Gastroesophageal sphincter (tissue), 3 donors: ENCODE results near the gene PSEN2.

Source experiments
- POLR2A ChIP-seq, 2 donors: fragments of 450-650 bp; IDR thresholded peaks; one replicate each; pipeline ENCODE4 v1.6.1; 2017; ENCODE audit warnings: antibody characterized with exemption in 2 of 2, mild to moderate bottlenecking in 2 of 2, moderate library complexity in 1 of 2
- TF ChIP-seq, protein P1 (sequence below), 4 experiments: fragments of 200-600 bp in 2 of 4; fragments of 450-650 bp in 2 of 4; sonication (generic) in 1 of 4; IDR thresholded peaks; one replicate each; pipeline ENCODE4 v1.5.1; 2017 to 2019; ENCODE audit warnings: antibody characterized with exemption in 4 of 4, mild to moderate bottlenecking in 2 of 4, moderate library complexity in 2 of 4

DNA sequence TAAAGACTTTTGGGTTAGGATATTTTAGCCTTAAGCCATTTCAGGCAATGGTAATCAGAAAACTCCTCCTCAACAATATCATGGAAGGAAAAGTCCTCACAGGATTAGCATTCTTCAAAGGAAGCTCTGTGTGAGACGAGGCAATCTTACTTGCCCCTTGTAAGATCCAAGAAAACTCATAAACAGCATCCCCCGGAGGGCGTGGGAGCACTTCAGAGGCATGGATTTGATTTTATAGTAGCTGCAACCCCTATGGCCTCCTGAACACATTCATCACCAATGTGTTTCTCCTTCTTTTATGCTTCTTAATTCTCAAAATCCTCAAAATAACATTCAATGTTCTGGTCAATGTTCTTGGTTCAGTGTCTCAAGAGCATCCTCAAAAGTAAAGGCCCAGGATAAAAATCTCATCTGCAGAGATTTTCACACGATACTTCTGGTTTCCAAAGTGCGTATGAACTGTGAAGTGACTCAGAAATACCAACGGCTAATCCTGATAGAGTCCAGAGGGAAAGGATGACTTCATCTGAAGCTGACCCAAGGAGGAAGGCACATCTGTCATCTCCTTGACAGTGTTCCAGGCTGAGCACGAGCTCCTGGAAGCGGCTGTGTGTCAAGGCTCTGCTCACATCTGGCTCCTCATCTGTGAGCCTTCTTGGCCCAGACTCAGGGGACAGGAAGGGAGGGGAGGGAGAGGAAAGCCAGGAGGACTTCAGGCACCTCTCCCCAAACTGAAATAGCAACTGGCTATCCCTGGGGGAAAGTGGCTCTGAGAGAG is 49.3 kb upstream of the PSEN2 start:
- TF ChIP-seq, protein P1, sequence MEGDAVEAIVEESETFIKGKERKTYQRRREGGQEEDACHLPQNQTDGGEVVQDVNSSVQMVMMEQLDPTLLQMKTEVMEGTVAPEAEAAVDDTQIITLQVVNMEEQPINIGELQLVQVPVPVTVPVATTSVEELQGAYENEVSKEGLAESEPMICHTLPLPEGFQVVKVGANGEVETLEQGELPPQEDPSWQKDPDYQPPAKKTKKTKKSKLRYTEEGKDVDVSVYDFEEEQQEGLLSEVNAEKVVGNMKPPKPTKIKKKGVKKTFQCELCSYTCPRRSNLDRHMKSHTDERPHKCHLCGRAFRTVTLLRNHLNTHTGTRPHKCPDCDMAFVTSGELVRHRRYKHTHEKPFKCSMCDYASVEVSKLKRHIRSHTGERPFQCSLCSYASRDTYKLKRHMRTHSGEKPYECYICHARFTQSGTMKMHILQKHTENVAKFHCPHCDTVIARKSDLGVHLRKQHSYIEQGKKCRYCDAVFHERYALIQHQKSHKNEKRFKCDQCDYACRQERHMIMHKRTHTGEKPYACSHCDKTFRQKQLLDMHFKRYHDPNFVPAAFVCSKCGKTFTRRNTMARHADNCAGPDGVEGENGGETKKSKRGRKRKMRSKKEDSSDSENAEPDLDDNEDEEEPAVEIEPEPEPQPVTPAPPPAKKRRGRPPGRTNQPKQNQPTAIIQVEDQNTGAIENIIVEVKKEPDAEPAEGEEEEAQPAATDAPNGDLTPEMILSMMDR (IDR thresholded peaks at IDR 0.05): no peak
- no peak for TF ChIP-seq POLR2A (IDR thresholded peaks at IDR 0.05)
